ENCODE data around the gene LRP1.

LRP1 gene

DNA sequence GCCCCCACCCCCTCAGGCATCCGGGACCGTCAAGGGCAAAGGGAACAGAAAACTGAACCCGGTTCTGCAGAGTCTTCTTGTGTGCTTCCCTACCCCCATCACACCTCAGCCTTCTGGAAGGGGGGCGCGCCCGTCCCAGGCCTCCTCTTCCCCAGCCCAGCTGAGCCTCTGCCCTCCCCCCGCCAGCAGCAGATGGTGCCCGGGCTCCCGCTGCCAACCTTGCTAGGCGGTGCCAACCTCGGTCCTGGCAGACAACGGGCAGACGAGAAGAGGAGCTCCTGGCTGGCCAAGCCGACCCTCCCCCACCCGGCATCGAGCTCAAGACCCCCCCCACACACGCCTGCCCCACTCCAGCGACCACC lies 114.0 kb downstream of the LRP1 start:
- Histone ChIP-seq H3K27ac (no peak overlapping the region), H3K79me2 (no peaks in the 10 kb centered on the region), H3K4me2 (ENCODE audit: low read length) (peak overlapping the region; percentile 40), H3K27me3 (ENCODE audit: control insufficient read depth, insufficient read depth, low read length) (peaks cover 3% of the 10 kb centered on the region), H3K36me3 (ENCODE audit: control insufficient read depth, insufficient read depth, low read length) (no peaks in the 10 kb centered on the region), H3K9ac (no peak overlapping the region), H3K9me3 (ENCODE audit: control insufficient read depth, low read length) (no peaks in the 10 kb centered on the region), H3K4me3 (ENCODE audit: low read depth, low read length) (no peak overlapping the region), H3K4me1 (peaks cover 18% of the 10 kb centered on the region), H2AFZ (no peak overlapping the region)
- TF ChIP-seq CTCF (IDR thresholded peaks at IDR 0.05), result no peak

- peaks cover 18% of the 10 kb centered on the region for H3K4me1 ChIP-seq
- peaks cover 3% of the 10 kb centered on the region for H3K27me3 ChIP-seq (ENCODE audit: control insufficient read depth, insufficient read depth, low read length)
Observed at GRCh38 chr12:57242691-57243454, 114.6 kb downstream of the LRP1 start.

GRCh38 chr12:57243521-57244311 lies 115.4 kb downstream of the LRP1 start:
- H3K36me3 ChIP-seq (ENCODE audit: control insufficient read depth, insufficient read depth, low read length), result no peaks in the 10 kb centered on the region
- no peak overlapping the region for H3K27ac ChIP-seq
- H3K79me2 ChIP-seq, result no peaks in the 10 kb centered on the region
- no peak overlapping the region for H3K9ac ChIP-seq
- peaks cover 18% of the 10 kb centered on the region for H3K4me1 ChIP-seq
- H2AFZ ChIP-seq, result peak overlapping the region; percentile 21
- H3K9me3 ChIP-seq (ENCODE audit: control insufficient read depth, low read length), result no peaks in the 10 kb centered on the region
- peak overlapping the region; percentile 57 for H3K4me2 ChIP-seq (ENCODE audit: low read length)
- H3K4me3 ChIP-seq (ENCODE audit: low read depth, low read length), result peak overlapping the region; percentile 39
- peaks cover 3% of the 10 kb centered on the region for H3K27me3 ChIP-seq (ENCODE audit: control insufficient read depth, insufficient read depth, low read length)
- TF ChIP-seq CTCF (IDR thresholded peaks at IDR 0.05), result peak; percentile 82

More at GRCh38 chr12:57242691-57243454, 114.6 kb downstream of the LRP1 start:
- no peak overlapping the region for H3K27ac ChIP-seq
- no peaks in the 10 kb centered on the region for H3K36me3 ChIP-seq (ENCODE audit: control insufficient read depth, insufficient read depth, low read length)
- no peaks in the 10 kb centered on the region for H3K9me3 ChIP-seq (ENCODE audit: control insufficient read depth, low read length)
- no peaks in the 10 kb centered on the region for H3K79me2 ChIP-seq
- H2AFZ ChIP-seq, result no peak overlapping the region
- peak; percentile 68 for TF ChIP-seq CTCF (IDR thresholded peaks at IDR 0.05)
- H3K4me2 ChIP-seq (ENCODE audit: low read length), result peak overlapping the region; percentile 40
- no peak overlapping the region for H3K9ac ChIP-seq
- H3K4me3 ChIP-seq (ENCODE audit: low read depth, low read length), result no peak overlapping the region

- Histone ChIP-seq H3K9me3 (ENCODE audit: control insufficient read depth, low read length) (no peaks in the 10 kb centered on the region), H2AFZ (no peak overlapping the region), H3K4me3 (ENCODE audit: low read depth, low read length) (no peak overlapping the region), H3K4me1 (peaks cover 16% of the 10 kb centered on the region), H3K79me2 (no peaks in the 10 kb centered on the region), H3K27ac (no peak overlapping the region), H3K36me3 (ENCODE audit: control insufficient read depth, insufficient read depth, low read length) (no peaks in the 10 kb centered on the region), H3K27me3 (ENCODE audit: control insufficient read depth, insufficient read depth, low read length) (peaks cover 3% of the 10 kb centered on the region), H3K4me2 (ENCODE audit: low read length) (no peak overlapping the region), H3K9ac (no peak overlapping the region)
- TF ChIP-seq CTCF (IDR thresholded peaks at IDR 0.05), result no peak
Observed at GRCh38 chr12:57244312-57244696, 116.0 kb downstream of the LRP1 start.

Data from parathyroid adenoma (tissue), 2 donors.